HG03060 (cell line): ENCODE data around the gene TASOR.

Experiments used
- ATAC-seq: cut with Tn5 transposase; IDR thresholded peaks from one replicate; pipeline ENCODE4 v1.9.1; 2021; ENCODE audit warnings: low read depth, moderate number of reproducible peaks; ENCODE audit not compliant: unreplicated experiment

TASOR gene

DNA sequence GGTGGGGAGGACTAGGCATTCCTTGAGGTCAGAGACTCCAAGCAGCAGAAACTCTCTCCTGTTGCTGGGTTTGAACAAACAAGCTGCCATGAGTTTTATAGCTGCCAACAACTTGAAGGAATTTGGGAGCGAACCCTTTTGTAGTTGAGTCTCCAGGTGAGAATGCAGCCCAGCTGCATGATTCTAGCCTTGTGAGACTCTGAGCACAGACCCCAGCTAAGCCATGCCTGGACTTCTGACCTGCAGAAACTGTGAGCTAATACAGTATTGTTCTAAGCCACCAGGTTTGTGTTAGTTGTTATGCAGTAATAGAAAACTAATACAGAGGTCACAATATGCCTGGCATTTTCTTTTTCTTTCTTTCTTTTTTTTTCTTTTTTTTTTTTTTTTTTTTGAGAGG, 6.2 kb upstream of the TASOR start:
- ATAC-seq: no peak

GRCh38 chr3:56688191-56688590, 5.1 kb upstream of the TASOR start:
- ATAC-seq: no peak

GRCh38 chr3:56684029-56684428, 964 bp upstream of the TASOR start:
- ATAC-seq: no peak

DNA sequence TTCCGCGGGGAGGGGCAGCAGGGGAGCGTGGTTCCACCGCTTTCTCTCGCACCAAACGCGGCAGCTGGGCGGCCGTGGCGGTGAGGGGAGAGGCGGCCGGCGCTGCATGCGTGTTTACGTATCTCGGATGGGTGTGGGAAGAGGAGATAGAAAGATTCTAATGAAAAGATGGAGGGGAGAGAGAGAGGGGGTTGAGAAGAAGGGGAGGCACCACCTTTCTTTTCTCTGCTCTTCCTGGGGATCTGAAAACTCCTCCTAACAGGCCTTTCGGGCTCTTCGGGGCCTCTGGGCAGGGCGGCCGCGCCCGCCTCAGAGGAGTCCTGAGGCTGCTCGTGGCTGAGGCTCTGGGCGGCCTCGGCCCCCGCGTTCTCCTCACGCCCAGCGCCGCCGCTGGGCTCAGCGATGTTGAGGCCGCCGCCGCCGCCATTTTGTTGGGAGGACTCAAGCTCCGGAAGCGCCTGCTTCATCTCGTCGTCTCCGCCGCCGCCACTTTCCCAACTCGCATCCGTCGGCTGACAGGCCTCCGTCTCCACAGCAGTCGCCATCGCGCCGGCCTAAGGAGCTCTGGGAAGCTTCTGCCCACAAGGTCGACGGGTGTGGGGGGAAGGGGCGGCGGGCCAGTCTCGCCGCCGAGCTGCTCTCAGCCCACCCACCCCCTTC, 473 bp downstream of the TASOR start:
- no peak for ATAC-seq

DNA sequence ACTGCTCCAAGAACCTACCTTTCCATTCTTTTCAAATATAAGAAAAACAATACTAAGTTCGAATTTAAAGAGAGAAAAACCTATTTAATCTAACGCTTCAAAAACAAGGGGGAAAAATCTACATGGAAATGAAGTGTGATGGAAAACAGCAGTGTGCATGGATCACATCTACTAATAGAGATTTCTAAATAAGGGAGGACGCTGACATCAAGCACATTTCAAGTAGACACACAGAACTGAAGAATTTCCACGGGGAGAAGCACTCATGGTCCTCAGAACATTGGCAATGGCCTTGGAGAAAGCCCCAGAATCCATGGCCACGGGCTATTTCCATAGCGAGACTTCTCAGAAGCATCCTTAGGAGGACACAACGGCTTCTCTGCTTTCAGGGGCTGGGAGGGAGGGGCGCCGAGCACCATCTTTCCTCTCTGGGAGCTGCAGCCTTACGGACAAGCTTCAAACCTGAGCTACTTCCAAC, 1.0 kb downstream of the TASOR start:
- ATAC-seq: no peak

- ATAC-seq: no peak
These were observed 2.9 kb downstream of the TASOR start for GRCh38 chr3:56680054-56680580.

DNA sequence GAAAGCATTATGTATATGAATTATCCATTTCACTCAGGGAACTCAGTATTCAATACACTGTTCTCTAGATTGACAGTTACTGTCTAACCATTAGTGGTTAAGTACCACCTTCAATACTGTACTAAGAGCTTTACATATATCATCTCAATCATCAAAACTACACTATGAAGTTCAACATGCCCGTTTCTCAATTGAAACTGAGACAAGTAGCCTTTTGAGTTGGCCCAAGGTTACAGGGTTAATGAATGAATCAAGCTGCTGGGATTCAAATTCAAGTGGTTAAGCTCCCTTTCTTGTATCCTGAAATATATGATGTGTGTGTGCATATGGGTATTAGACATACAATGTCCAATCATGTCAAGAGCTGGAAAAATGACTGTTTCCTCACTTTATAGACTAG, 5.8 kb downstream of the TASOR start:
- no peak for ATAC-seq

DNA sequence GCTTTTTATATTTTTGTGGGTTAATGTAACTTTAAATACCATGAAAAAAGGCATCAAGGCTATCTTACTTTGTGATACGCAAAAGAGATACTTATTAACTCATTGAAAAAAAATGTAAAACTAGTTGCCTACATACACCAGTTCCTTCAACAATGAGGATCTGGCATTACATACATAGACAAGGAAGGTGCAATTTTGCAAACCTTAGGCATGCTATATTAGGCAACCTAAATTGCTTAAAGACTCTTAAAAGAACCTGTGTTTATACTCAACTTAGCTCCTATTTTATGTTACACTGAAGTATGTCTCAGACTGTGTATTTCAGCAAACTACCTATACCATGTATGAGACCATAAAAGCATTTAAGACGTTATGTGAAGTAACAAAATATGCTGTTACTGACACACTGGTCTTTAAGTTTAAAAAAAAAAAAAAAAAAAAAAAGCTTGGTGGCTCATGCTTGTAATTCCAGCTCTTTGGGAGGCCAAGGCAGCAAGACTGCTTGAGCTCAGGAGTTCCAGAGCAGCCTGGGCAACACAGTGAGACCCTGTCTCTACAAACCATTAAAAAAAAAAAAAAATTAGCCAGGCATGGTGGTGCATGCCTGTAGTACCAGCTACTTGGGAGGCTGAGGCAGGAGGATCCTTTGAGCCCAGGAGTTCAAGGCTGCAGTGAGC, 9.1 kb downstream of the TASOR start:
- no peak for ATAC-seq

DNA sequence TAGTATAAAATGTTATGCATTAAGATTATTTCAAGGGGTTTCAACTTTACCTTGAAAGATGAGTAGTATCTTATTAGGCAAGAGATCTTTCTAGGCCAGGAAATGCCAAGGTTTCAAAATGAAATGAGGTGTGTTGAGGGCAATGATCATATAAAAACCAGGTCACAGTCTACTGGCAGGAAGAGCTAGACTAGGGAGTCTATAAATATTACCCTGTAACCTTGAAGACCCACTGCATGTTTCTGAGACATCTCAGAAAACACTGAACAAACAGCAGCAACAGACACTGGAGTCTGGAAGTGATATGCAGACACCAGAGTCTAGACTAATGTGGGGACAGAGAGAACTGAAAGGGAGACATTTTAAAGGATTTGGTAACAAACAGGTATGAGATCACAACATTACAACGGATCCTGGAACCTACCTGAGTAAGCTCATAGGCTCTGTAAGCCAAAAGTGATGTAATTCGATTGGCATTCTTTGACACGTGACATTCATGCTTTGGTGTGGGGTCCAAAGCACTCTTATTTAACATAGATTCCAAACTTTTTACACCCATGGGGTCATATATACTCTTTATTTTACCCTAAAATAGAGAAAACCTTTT, 15.0 kb downstream of the TASOR start:
- ATAC-seq: no peak

- no peak for ATAC-seq
These were observed 18.2 kb downstream of the TASOR start for GRCh38 chr3:56664823-56665222.

DNA sequence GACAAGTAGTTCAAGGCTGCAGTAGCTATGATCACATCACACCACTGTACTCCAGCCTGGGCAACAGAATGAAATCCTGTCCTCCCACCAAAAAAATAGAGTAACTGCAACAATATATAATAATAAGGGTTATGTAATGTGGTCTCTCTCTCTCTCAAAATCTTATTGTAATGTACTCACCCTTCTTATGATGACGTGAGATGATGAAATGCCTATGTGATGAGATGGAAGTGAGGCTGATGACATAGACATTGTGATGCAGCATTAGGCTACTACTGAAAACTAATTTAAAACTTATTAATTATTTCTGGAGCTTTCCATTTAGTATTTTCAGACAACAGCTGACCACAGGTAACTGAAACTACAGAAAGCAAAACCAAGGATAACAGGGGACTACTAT, 27.4 kb downstream of the TASOR start:
- no peak for ATAC-seq

DNA sequence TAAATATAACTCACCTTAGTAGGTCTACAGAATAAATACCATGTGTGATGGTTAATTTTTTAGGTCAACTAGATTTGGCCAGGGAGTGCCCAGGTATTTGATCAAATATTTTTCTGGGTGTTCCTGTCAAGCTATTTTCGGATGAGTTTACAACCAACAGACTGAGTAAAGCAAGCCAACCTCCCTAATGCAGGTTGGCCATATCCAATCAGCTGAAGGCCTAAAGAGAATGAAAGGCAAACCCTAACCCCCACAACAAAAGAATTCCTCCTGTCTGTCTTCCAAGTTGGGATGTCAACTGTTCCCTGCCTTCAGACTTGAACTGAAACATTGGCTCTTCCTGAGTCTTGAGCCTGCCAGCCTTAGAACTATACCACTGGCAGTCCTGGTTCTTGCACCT, 28.6 kb downstream of the TASOR start:
- no peak for ATAC-seq

DNA sequence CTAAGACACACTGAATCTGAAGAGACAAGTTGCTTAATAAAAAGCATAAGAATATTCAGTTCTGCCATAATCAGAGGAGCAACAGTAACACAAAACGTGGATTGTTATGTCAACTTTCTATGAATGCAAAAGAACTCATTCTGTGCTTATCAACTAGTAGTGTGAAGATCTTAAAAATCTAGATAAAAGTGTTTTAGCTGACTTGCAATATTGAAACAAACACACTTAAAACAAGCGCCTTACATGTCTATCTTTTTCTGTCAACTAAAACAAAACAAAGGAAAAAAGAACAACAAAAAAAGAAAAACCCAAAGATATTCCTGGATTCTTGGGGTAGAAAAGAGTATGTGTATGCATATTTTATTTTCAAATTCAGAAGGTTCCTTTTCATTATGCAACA, 37.7 kb downstream of the TASOR start:
- no peak for ATAC-seq

- ATAC-seq: no peak
These were observed 49.2 kb downstream of the TASOR start for GRCh38 chr3:56633602-56634535.
